ENCODE results near the gene PCYT2.
A peak's percentile ranks its signal among the peaks of the same experiment; 100 is the strongest.

The PCYT2 gene

GRCh38 chr17:81901167-81902022, 9.8 kb downstream of the PCYT2 start:
- no peak overlapping the region for H3K27ac ChIP-seq (ENCODE audit: low read length)
- peaks cover 0 to 15% of the 10 kb centered on the region in 2 donors for H3K4me1 ChIP-seq (ENCODE audit: control insufficient read depth in 1 of 2, insufficient read depth in 2 of 2, low read length in 2 of 2)
- peaks cover 19 to 37% of the 10 kb centered on the region in 2 donors for H3K36me3 ChIP-seq (ENCODE audit: control insufficient read depth in 1 of 2, insufficient read depth in 2 of 2, low read length in 2 of 2)
- H3K9me3 ChIP-seq (ENCODE audit: control insufficient read depth in 1 of 2, low read length in 2 of 2), result no peaks in the 10 kb centered on the region
- H3K4me3 ChIP-seq (ENCODE audit: low read depth in 1 of 2, low read length in 2 of 2), result peak overlapping the region in 1 of 2 donors; percentile 45
- peaks cover 6% of the 10 kb centered on the region for H3K27me3 ChIP-seq (ENCODE audit: low read depth, low read length)

- Histone ChIP-seq H3K27me3 (ENCODE audit: low read depth, low read length) (peaks cover 6% of the 10 kb centered on the region), H3K9me3 (ENCODE audit: control insufficient read depth in 1 of 2, low read length in 2 of 2) (no peaks in the 10 kb centered on the region), H3K4me3 (ENCODE audit: low read depth in 1 of 2, low read length in 2 of 2) (no peak overlapping the region), H3K36me3 (ENCODE audit: control insufficient read depth in 1 of 2, insufficient read depth in 2 of 2, low read length in 2 of 2) (peaks cover 16 to 43% of the 10 kb centered on the region in 2 donors), H3K27ac (ENCODE audit: low read length) (no peak overlapping the region), H3K4me1 (ENCODE audit: control insufficient read depth in 1 of 2, insufficient read depth in 2 of 2, low read length in 2 of 2) (peaks cover 0 to 15% of the 10 kb centered on the region in 2 donors)
Measured at GRCh38 chr17:81900181-81900820, 10.9 kb downstream of the PCYT2 start.

GRCh38 chr17:81899514-81900166, 11.6 kb downstream of the PCYT2 start:
- Histone ChIP-seq H3K36me3 (ENCODE audit: control insufficient read depth in 1 of 2, insufficient read depth in 2 of 2, low read length in 2 of 2) (peaks cover 16 to 47% of the 10 kb centered on the region in 2 donors), H3K4me3 (ENCODE audit: low read depth in 1 of 2, low read length in 2 of 2) (no peak overlapping the region), H3K4me1 (ENCODE audit: control insufficient read depth in 1 of 2, insufficient read depth in 2 of 2, low read length in 2 of 2) (peaks cover 0 to 15% of the 10 kb centered on the region in 2 donors), H3K27ac (ENCODE audit: low read length) (no peak overlapping the region), H3K27me3 (ENCODE audit: low read depth, low read length) (peaks cover 6% of the 10 kb centered on the region), H3K9me3 (ENCODE audit: control insufficient read depth in 1 of 2, low read length in 2 of 2) (no peaks in the 10 kb centered on the region)

DNA sequence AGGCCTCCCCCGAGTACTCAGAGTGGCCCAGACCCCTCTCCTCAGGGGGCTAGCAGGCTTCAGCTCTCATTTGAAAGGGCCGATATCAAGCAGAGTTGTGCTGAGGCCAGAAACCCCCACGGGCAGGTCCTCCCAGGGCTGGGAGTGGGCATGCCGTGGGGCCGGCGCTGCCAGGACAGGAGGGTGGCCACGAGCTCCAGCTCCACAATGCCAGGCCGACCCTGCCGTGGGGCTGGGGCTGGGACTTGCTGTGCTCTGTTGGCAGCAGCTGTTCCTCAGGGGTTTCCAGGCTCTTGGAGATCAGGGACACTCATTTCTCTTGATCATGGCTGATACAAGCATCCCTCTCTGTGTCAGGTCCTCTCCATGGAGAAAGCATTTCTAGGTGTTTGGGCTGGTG, 12.3 kb downstream of the PCYT2 start:
- peaks cover 6% of the 10 kb centered on the region for H3K27me3 ChIP-seq (ENCODE audit: low read depth, low read length)
- peaks cover 0 to 15% of the 10 kb centered on the region in 2 donors for H3K4me1 ChIP-seq (ENCODE audit: control insufficient read depth in 1 of 2, insufficient read depth in 2 of 2, low read length in 2 of 2)
- no peaks in the 10 kb centered on the region for H3K9me3 ChIP-seq (ENCODE audit: control insufficient read depth in 1 of 2, low read length in 2 of 2)
- no peak overlapping the region for H3K4me3 ChIP-seq (ENCODE audit: low read depth in 1 of 2, low read length in 2 of 2)
- H3K27ac ChIP-seq (ENCODE audit: low read length), result no peak overlapping the region
- peaks cover 16 to 52% of the 10 kb centered on the region in 2 donors for H3K36me3 ChIP-seq (ENCODE audit: control insufficient read depth in 1 of 2, insufficient read depth in 2 of 2, low read length in 2 of 2)

- peaks cover 16 to 52% of the 10 kb centered on the region in 2 donors for H3K36me3 ChIP-seq (ENCODE audit: control insufficient read depth in 1 of 2, insufficient read depth in 2 of 2, low read length in 2 of 2)
- H3K27ac ChIP-seq (ENCODE audit: low read length), result no peak overlapping the region
Measured at GRCh38 chr17:81898029-81898866, 13.0 kb downstream of the PCYT2 start.

GRCh38 chr17:81895400-81895799, 15.8 kb downstream of the PCYT2 start:
- Histone ChIP-seq H3K27ac (ENCODE audit: low read length) (no peak overlapping the region), H3K4me3 (ENCODE audit: low read depth in 1 of 2, low read length in 2 of 2) (no peak overlapping the region), H3K9me3 (ENCODE audit: control insufficient read depth in 1 of 2, low read length in 2 of 2) (no peaks in the 10 kb centered on the region), H3K27me3 (ENCODE audit: low read depth, low read length) (no peaks in the 10 kb centered on the region), H3K4me1 (ENCODE audit: control insufficient read depth in 1 of 2, insufficient read depth in 2 of 2, low read length in 2 of 2) (peaks cover 1 to 13% of the 10 kb centered on the region in 2 donors), H3K36me3 (ENCODE audit: control insufficient read depth in 1 of 2, insufficient read depth in 2 of 2, low read length in 2 of 2) (peaks cover 16 to 50% of the 10 kb centered on the region in 2 donors)

More at GRCh38 chr17:81898029-81898866, 13.0 kb downstream of the PCYT2 start:
- Histone ChIP-seq H3K9me3 (ENCODE audit: control insufficient read depth in 1 of 2, low read length in 2 of 2) (no peaks in the 10 kb centered on the region), H3K4me1 (ENCODE audit: control insufficient read depth in 1 of 2, insufficient read depth in 2 of 2, low read length in 2 of 2) (peaks cover 0 to 15% of the 10 kb centered on the region in 2 donors), H3K27me3 (ENCODE audit: low read depth, low read length) (peaks cover 6% of the 10 kb centered on the region), H3K4me3 (ENCODE audit: low read depth in 1 of 2, low read length in 2 of 2) (no peak overlapping the region)

DNA sequence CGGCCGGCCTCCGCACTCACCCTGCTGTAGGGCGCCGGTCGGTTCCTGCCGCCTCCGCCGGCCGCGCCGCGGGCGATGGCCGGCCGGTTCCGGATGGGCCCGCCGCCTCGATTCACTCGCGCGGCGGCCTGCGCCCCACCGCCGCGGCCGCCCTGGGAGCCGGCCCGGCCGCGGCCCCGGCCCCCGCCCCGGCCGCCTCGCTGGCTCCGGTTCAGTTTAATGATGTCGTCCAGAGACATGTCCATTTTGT, 20.0 kb downstream of the PCYT2 start:
- Histone ChIP-seq H3K36me3 (ENCODE audit: control insufficient read depth in 1 of 2, insufficient read depth in 2 of 2, low read length in 2 of 2) (peaks cover 20 to 52% of the 10 kb centered on the region in 2 donors), H3K9me3 (ENCODE audit: control insufficient read depth in 1 of 2, low read length in 2 of 2) (no peaks in the 10 kb centered on the region), H3K27ac (ENCODE audit: low read length) (no peak overlapping the region)

DNA sequence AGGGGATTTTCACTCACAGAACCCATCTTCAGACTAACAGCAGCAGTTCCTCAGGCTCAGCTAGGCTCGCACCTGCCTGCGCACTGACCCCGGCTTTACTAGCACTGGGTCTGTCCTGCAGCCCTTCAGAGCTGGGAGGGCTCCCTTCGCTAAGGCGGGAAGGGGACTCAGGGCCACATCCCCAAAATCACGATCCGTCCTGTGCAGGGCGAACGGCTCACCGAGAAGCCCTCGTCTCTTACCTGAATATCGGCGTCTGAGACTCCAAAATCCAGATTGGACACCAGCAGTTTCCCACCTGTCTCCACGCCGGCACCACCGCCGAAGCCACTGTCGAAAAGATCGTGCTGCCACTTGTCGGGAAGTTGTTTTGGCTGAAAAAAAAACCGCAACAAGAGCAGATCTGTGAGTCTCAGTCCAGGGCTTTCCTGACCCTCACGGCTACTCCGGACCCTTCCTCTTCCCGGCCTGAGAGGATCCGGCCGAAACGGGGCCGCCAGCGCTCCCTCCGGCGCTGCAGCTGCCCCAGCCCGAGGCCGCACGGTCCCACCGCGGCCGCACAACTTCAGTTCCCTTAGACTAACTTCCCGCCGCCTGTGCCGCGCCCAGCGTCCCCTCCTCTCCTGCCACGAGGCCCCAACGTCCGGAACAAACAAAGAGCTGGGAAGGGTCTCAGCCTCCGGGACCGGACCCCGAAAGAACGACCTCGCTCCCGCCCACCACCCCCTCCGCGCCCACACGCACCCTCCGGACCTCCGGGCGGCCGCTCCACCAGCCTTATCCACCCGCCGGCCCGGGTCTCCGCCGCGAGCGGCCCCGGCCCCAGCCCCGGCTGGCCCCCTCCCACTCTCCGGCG, 20.5 kb downstream of the PCYT2 start:
- Histone ChIP-seq H3K27ac (ENCODE audit: low read length) (peak overlapping the region; percentile 45), H3K27me3 (ENCODE audit: low read depth, low read length) (no peaks in the 10 kb centered on the region), H3K4me1 (ENCODE audit: control insufficient read depth in 1 of 2, insufficient read depth in 2 of 2, low read length in 2 of 2) (peaks cover 6 to 28% of the 10 kb centered on the region in 2 donors), H3K9me3 (ENCODE audit: control insufficient read depth in 1 of 2, low read length in 2 of 2) (no peaks in the 10 kb centered on the region), H3K36me3 (ENCODE audit: control insufficient read depth in 1 of 2, insufficient read depth in 2 of 2, low read length in 2 of 2) (peaks cover 22 to 54% of the 10 kb centered on the region in 2 donors), H3K4me3 (ENCODE audit: low read depth in 1 of 2, low read length in 2 of 2) (peak overlapping the region; percentile 72 to 92)

More for the DNA sequence above, 20.0 kb downstream of the PCYT2 start:
- Histone ChIP-seq H3K27me3 (ENCODE audit: low read depth, low read length) (no peaks in the 10 kb centered on the region), H3K4me3 (ENCODE audit: low read depth in 1 of 2, low read length in 2 of 2) (peak overlapping the region in 1 of 2 donors; percentile 94), H3K4me1 (ENCODE audit: control insufficient read depth in 1 of 2, insufficient read depth in 2 of 2, low read length in 2 of 2) (peaks cover 6 to 28% of the 10 kb centered on the region in 2 donors)

GRCh38 chr17:81889602-81890001, 21.6 kb downstream of the PCYT2 start:
- H3K27ac ChIP-seq (ENCODE audit: low read length), result no peak overlapping the region
- no peaks in the 10 kb centered on the region for H3K9me3 ChIP-seq (ENCODE audit: control insufficient read depth in 1 of 2, low read length in 2 of 2)
- no peaks in the 10 kb centered on the region for H3K27me3 ChIP-seq (ENCODE audit: low read depth, low read length)
- H3K36me3 ChIP-seq (ENCODE audit: control insufficient read depth in 1 of 2, insufficient read depth in 2 of 2, low read length in 2 of 2), result peaks cover 22 to 56% of the 10 kb centered on the region in 2 donors
- peak overlapping the region in 1 of 2 donors; percentile 72 for H3K4me3 ChIP-seq (ENCODE audit: low read depth in 1 of 2, low read length in 2 of 2)
- peaks cover 6 to 28% of the 10 kb centered on the region in 2 donors for H3K4me1 ChIP-seq (ENCODE audit: control insufficient read depth in 1 of 2, insufficient read depth in 2 of 2, low read length in 2 of 2)

DNA sequence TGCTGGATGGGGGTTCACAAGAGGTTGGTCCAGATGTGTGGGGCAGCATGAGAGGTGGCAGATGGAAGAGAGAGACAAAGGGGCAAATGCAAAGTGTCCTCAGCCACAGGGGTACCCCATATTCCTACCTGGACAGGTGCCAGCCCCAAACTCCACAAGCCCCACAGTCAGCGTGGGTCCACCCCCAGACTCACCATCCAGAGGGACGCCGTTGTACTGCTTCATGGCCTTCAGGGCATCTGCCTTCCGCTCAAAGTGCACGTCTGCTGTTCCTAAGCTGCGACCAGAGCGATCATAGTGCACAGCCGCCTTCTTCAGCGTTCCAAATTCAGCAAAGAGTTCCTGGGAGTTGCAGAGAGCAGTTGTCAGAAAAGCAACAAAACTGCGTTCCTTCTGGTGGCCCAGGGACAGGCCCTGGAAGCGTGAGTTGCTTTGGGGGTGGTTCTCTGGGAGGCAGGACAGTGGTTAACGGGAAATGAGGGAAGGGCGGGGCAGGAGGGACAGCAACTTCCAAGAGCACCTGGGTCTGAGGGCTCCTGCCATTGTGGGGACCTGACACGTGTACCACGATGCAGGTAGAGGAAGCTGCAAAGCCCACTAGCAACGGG, 22.1 kb downstream of the PCYT2 start:
- peaks cover 6 to 28% of the 10 kb centered on the region in 2 donors for H3K4me1 ChIP-seq (ENCODE audit: control insufficient read depth in 1 of 2, insufficient read depth in 2 of 2, low read length in 2 of 2)
- peaks cover 22 to 56% of the 10 kb centered on the region in 2 donors for H3K36me3 ChIP-seq (ENCODE audit: control insufficient read depth in 1 of 2, insufficient read depth in 2 of 2, low read length in 2 of 2)
- no peak overlapping the region for H3K27ac ChIP-seq (ENCODE audit: low read length)
- no peak overlapping the region for H3K4me3 ChIP-seq (ENCODE audit: low read depth in 1 of 2, low read length in 2 of 2)
- no peaks in the 10 kb centered on the region for H3K27me3 ChIP-seq (ENCODE audit: low read depth, low read length)
- no peaks in the 10 kb centered on the region for H3K9me3 ChIP-seq (ENCODE audit: control insufficient read depth in 1 of 2, low read length in 2 of 2)

Measured in muscle layer of duodenum (tissue), 2 donors.